ENCODE measurements around the gene KRT3. TPM values are rescaled to one million over a fixed set of nuclear protein-coding genes. Genes with fewer than 3 reads are reported as not detected.

KRT3 gene
- total and polyA plus RNA-seq, 2 experiments from 2014 or later: not detected

DNA sequence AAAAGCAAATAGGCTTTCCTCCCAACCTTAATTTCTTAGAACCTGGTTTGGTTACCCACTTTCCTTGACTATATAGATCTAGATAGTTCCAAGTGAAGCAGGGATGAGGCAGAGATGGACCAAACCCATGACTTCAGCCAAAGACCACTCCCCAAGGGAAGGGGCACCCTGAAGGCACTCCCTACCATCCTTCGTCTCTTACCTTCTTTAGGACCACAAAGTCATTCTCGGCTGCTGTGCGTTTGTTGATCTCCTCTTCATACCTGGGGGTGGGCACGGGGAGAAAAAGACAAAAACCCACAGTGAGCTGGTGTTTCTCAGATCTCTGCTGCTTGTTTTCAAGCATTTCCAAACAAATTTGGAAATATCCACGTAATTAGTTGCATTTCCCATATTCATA lies 14.6 kb upstream of the KRT3 start:
- Histone ChIP-seq H3K4me3 (no peak overlapping the region), H3K27me3 (peaks cover 6% of the 10 kb centered on the region), H3K36me3 (no peaks in the 10 kb centered on the region), H3K4me1 (ENCODE audit: low read depth) (no peaks in the 10 kb centered on the region), H3K9me3 (ENCODE audit: low read depth) (no peaks in the 10 kb centered on the region), H3K27ac (no peak overlapping the region)
- no peak for DNase-seq (ENCODE audit: low read depth in 1 of 2, low spot score in 1 of 2)
- TF ChIP-seq, protein P1, sequence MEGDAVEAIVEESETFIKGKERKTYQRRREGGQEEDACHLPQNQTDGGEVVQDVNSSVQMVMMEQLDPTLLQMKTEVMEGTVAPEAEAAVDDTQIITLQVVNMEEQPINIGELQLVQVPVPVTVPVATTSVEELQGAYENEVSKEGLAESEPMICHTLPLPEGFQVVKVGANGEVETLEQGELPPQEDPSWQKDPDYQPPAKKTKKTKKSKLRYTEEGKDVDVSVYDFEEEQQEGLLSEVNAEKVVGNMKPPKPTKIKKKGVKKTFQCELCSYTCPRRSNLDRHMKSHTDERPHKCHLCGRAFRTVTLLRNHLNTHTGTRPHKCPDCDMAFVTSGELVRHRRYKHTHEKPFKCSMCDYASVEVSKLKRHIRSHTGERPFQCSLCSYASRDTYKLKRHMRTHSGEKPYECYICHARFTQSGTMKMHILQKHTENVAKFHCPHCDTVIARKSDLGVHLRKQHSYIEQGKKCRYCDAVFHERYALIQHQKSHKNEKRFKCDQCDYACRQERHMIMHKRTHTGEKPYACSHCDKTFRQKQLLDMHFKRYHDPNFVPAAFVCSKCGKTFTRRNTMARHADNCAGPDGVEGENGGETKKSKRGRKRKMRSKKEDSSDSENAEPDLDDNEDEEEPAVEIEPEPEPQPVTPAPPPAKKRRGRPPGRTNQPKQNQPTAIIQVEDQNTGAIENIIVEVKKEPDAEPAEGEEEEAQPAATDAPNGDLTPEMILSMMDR (IDR thresholded peaks at IDR 0.05; ENCODE audit: low read depth, low read length): no peak

DNA sequence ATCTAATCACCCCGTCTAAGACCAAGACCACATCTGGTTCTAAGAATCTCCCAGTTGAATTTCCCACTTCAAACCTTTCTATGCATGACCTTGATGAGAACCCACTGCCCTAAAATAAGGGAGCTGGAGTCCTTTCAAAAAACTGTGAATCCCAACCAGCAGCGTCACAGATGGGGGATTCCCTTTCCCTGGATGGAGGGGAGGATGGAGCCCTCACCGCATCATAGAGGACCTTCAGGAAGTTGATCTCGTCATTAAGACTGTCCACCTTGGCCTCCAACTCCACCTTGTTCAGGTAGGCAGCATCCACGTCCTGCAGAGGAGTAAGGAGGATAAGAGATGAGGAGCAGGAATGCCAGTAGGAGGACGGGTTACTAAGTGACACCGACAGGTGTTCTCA lies 13.2 kb upstream of the KRT3 start:
- no peaks in the 10 kb centered on the region for H3K36me3 ChIP-seq
- no peak for DNase-seq (ENCODE audit: low read depth in 1 of 2, low spot score in 1 of 2)
- no peaks in the 10 kb centered on the region for H3K4me1 ChIP-seq (ENCODE audit: low read depth)
- H3K4me3 ChIP-seq: no peak overlapping the region
- TF ChIP-seq, protein P1 (IDR thresholded peaks at IDR 0.05; ENCODE audit: low read depth, low read length): no peak
- no peaks in the 10 kb centered on the region for H3K9me3 ChIP-seq (ENCODE audit: low read depth)
- H3K27me3 ChIP-seq: peaks cover 6% of the 10 kb centered on the region
- no peak overlapping the region for H3K27ac ChIP-seq

DNA sequence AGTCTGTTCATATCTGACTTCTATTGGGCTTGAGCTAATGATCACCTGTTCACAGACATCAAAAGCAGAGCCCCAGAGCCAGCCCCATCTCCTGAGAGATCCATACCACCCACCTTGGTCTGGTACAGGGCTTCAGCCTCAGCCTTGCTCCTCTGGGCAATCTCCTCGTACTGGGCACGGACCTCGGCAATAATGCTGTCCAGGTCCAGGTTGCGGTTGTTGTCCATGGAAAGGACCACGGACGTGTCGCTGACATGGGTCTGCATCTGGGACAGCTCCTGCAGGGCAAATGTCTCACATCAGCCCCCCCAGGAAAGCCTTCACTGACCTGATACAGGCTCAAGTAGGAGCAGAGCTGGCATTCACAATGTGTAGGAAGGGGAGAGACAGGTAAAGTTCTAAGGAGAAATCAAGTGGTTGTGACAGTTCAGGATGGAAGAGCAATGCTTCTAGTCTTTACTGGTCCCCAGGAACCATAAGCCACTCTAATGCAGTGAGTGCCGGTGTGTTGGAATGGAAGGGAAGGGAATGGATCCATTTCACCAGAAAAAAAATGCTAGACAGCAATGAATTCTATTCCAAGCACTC lies 12.8 kb upstream of the KRT3 start:
- no peaks in the 10 kb centered on the region for H3K4me1 ChIP-seq (ENCODE audit: low read depth)
- no peak overlapping the region for H3K27ac ChIP-seq
- no peaks in the 10 kb centered on the region for H3K9me3 ChIP-seq (ENCODE audit: low read depth)
- DNase-seq (ENCODE audit: low read depth in 1 of 2, low spot score in 1 of 2): no peak
- TF ChIP-seq, protein P1 (IDR thresholded peaks at IDR 0.05; ENCODE audit: low read depth, low read length): no peak
- no peak overlapping the region for H3K4me3 ChIP-seq
- peaks cover 6% of the 10 kb centered on the region for H3K27me3 ChIP-seq
- H3K36me3 ChIP-seq: no peaks in the 10 kb centered on the region

DNA sequence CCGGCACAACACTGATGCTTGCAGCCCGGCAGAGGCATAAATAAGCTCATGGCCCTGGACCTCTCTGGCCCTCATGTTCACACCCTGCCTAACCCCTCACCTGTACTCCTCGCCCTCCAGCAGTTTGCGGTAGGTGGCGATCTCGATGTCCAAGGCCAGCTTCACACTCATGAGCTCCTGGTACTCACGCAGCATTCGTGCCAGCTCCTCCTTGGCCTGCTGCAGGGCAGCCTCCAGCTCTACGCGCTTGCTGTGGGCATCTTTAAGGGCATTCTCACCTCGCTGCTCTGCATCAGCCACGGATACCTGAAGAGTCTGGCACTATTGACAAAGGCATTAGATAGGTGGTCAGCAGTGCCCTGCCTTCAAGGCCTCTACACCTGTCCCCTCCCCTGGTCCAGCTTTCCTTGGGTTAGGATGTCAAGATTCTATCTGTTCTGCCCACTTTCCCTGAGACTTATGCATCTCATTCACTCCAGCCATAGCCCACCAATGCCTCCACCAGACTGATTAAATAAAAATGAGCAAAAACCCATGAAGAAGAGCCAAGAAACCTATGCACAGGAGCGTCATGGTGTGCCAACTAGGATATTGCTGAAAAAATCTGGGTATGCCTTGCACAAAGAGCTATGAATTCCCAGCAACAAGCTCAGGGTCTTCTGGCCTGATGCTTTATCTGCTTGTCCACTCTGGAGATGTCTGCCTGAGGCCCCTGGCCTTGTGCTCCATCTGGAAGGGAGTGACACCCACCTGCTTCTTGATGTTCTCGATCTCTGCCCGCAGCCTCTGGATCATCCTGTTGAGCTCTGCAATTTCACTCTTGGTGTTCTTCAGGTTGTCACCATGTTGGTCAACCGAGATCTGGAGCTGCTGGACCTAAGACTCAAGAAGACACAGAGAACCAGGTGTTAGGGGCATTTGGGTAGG lies 11.9 kb upstream of the KRT3 start:
- no peak overlapping the region for H3K27ac ChIP-seq
- H3K27me3 ChIP-seq: peaks cover 6% of the 10 kb centered on the region
- H3K9me3 ChIP-seq (ENCODE audit: low read depth): no peaks in the 10 kb centered on the region
- H3K36me3 ChIP-seq: no peaks in the 10 kb centered on the region
- TF ChIP-seq, protein P1 (IDR thresholded peaks at IDR 0.05; ENCODE audit: low read depth, low read length): no peak
- H3K4me3 ChIP-seq: no peak overlapping the region
- DNase-seq (ENCODE audit: low read depth in 1 of 2, low spot score in 1 of 2): no peak
- H3K4me1 ChIP-seq (ENCODE audit: low read depth): no peaks in the 10 kb centered on the region

DNA sequence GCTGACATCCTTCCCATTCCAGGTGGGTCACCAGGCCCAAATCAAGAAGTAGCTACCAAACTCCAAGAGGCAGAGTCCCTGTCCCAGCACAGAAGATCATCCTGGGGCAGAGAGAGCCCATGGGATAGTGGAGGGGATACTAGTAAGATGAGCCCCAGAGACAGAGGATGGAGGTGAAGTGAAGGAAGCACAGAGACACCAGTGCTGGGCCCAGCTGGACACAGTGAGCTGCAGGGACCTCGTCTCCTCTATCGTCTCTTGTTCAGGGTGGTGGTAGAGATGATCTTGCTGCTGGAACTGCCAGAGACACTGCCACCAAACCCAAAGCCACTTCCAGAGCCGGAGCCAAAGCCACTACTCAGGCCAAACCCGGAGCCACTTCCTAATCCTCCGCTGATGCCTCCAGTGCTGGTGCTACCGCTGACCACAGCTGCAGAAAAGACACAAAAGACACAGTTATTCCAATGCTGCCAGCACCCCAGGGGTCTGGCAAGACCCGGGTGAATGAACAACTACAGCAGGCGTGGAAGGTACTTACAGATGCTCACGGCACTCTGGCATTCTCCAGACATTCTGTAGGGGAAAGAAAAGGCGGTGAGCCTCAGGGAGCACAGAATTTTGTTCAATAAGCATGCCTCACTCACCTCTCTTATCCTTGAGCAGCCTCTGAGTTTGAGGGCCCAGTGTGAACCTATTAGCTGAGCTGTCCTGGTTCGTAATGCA lies 11.1 kb upstream of the KRT3 start:
- peaks cover 6% of the 10 kb centered on the region for H3K27me3 ChIP-seq
- H3K4me1 ChIP-seq (ENCODE audit: low read depth): no peaks in the 10 kb centered on the region
- no peaks in the 10 kb centered on the region for H3K36me3 ChIP-seq
- no peak overlapping the region for H3K27ac ChIP-seq
- TF ChIP-seq, protein P1 (IDR thresholded peaks at IDR 0.05; ENCODE audit: low read depth, low read length): no peak
- no peak for DNase-seq (ENCODE audit: low read depth in 1 of 2, low spot score in 1 of 2)
- no peak overlapping the region for H3K4me3 ChIP-seq
- no peaks in the 10 kb centered on the region for H3K9me3 ChIP-seq (ENCODE audit: low read depth)
